NCI-H146 (cell line): ENCODE data around the gene BACH2.
"Not testable (repeated sequence)": the region's sequence is repeated elsewhere in the genome, so short reads cannot be mapped to it uniquely, and the experiment has no call there.

Source experiments
- DNase-seq: peaks from one replicate; lab custom pipeline; 2025; lab: John Stamatoyannopoulos, UW

BACH2 gene

DNA sequence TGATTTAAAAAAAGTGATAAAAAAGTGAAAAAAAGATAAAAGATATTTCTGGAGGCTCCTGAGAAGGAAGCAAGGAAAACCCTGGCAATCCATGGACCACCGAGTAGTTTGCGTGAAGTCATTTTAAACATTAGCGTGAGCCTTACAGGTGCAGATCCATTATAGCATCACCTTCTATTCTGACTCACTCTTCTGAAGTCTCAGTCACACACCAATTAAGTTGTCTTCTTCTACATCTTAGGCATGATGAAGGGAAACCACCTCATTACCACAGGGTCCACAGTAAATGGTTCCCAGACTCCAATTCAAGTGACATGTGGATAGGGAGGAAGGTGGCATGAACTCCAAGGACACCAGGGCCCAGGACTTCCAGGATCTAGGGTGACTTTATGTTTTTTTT, 303.2 kb downstream of the BACH2 start:
- DNase-seq: no peak

- DNase-seq: no peak
These were observed 303.8 kb downstream of the BACH2 start for GRCh38 chr6:89992818-89993217.

DNA sequence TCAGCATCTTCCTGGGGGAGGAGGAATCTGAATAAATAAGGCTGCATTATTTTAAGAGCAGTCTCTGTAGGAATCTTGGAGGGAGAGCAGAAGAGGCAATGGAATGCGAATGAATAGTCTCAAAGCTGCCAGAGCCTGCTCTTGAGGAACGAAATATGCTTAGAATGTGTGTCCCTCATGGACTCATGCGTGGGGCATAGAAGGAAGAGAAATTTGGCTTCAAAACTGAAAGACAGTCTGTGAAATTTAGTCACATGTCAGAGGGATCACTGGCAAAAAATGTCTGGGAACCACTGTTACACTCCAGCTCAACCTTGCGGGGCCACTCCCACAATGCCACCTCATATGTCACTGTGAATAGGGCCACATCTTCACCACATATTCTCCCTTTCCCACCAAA, 306.9 kb downstream of the BACH2 start:
- no peak for DNase-seq

DNA sequence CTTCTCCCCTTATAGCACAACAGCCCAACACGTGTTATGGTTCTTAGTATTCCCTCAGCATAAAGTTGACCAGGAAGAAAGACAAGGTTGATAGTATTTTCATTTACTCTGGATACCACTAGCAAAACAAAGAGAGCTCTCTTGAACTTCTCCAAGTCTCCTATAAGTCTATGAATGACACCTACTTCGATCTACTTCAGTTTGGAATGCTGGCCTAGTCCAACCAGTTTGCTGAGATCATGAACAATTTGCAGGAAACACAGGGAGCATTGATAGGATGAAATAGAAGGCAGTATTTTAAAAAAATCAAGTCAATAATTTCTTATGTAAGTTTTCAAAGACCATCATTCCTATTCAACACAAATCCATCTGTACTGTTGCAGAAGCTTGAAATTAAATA, 308.8 kb downstream of the BACH2 start:
- no peak for DNase-seq

DNA sequence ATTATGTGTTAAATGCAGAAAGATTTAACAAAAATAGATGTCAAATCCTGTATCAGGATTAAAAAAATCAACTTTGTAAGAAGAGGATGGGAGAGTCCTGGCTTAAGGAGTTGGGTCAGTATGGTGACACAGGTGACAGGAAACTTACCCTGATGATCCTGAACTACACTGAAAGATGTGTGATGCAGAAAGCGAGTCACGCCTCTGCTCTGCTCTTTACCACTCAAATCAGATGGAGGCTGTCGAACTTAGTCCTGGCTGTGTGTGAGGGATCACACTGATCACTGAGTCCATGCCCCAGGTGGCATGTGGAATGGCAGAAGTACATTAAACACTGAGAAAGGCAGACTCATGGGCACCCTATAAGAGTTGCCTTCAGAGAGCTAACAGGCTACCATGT, 309.5 kb downstream of the BACH2 start:
- DNase-seq: no peak

DNA sequence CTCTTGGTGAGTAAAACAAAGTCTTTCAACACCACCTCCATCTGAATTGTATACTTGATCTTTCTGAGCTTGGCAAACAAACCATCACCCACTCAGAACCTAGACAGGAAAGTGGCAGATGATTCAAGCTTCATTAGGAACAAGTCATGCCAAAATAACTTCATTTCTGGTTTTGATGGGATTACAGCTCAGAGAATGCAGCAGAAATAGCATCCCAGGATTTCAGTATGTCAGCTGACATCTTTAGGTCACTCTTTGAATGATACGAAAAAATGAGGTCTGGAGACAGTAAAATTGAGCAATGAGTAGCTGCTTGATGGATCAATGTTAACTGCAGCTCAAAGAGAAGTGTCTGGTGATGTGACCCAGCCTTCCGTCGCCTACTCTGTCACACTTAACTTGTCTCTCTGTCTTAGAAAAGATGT, 310.0 kb downstream of the BACH2 start:
- no peak for DNase-seq

GRCh38 chr6:89985751-89986493, 310.7 kb downstream of the BACH2 start:
- DNase-seq: no peak

DNA sequence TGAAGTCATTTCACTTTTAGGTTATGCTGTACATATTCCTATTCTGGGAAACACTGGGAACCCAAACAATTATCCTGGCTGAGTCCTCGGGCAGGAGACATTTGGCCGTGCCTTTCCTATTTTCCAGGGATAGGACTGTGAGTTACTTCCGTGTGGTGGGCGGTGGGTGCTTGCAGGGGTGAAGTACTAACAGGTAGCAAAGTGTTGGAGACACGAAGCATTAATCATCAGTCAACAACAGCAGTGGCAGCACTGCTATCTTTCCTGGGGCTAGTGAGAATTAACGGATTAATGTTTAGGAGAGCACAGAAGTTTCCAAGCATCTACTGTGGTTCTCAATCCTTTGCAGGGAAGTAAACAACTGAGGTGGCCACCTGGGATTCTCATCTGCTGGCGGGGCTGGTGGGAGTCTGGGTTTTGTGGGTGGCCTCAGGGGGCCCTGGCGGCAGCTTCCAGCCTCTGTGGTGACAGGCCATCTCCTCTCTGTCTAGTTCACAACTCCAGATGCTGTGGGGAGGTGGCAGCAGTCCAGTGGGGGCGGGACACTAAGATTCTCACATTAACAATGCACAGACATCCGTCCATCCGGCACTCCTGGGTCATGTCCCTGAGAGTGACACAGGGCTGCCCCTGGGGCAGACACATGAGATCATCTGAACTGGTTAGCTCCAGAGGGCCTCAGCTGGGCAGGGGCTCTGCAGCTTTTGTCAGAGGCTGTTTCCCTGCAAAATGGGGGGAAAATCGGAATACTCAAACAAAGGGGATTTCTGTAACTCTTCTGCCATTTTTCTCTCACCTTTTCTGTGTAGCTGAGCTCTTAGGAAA, 311.5 kb downstream of the BACH2 start:
- no peak for DNase-seq

GRCh38 chr6:89980353-89980752, 316.3 kb downstream of the BACH2 start:
- DNase-seq: no peak

GRCh38 chr6:89979481-89980119, 317.0 kb downstream of the BACH2 start:
- no peak for DNase-seq

GRCh38 chr6:89978749-89979145, 317.9 kb downstream of the BACH2 start:
- DNase-seq: no peak

GRCh38 chr6:89977808-89978748, 318.6 kb downstream of the BACH2 start:
- DNase-seq: no peak

GRCh38 chr6:89976694-89977020, 320.0 kb downstream of the BACH2 start:
- no peak for DNase-seq

DNA sequence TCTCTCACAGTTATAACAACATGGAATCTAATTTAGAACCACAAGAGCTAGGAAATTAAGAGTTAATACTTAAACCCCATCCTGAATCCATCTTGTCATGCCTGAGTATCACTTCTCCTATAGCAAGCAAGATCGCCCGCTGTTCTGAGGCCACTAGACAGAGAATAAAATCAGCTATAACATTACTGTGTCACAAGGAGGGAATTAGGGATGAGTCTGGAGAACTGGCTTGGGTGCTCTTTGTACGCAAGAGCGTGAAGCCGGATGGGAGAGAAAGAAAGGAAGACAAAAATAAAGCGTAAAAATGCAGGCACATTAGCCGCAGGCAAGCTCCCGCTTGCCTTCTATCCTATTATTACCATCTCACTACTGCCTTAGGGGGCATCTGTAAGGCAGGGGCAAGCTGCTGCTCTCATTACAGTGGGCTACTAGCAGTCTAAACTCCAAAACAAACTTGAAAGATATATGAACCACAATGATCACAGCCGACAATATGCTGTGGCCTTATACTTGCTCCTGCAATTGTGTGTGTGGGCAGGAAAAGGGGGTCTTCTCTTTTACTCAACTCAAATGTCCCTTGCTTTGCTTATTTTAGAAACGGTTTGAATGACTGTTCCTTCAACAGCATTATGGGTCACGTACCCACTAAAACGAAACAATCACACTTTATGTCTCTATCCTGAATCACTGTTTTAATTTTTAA, 320.5 kb downstream of the BACH2 start:
- DNase-seq: no peak

DNA sequence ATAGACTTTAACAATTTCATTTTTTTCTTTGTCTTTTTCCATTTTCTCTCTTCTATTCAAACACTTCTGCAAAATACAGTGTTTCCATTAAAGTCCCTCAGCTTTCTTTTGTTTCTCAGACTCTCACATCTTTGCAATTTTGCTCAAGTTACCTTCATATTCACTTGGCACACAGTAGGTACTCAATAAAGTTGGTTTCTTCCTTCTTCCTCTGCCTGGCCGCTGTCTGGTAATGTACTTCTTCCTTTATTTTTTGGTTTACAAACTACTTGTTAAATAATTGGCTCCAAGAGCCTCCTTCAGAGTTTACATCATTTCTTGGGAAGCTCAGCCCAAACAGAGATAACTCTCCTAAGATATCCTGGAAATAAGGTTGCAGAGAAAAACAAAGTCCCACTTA, 321.3 kb downstream of the BACH2 start:
- DNase-seq: no peak

GRCh38 chr6:89974834-89975233, 321.8 kb downstream of the BACH2 start:
- DNase-seq: no peak

GRCh38 chr6:89972025-89972381, 324.6 kb downstream of the BACH2 start:
- DNase-seq: no peak

DNA sequence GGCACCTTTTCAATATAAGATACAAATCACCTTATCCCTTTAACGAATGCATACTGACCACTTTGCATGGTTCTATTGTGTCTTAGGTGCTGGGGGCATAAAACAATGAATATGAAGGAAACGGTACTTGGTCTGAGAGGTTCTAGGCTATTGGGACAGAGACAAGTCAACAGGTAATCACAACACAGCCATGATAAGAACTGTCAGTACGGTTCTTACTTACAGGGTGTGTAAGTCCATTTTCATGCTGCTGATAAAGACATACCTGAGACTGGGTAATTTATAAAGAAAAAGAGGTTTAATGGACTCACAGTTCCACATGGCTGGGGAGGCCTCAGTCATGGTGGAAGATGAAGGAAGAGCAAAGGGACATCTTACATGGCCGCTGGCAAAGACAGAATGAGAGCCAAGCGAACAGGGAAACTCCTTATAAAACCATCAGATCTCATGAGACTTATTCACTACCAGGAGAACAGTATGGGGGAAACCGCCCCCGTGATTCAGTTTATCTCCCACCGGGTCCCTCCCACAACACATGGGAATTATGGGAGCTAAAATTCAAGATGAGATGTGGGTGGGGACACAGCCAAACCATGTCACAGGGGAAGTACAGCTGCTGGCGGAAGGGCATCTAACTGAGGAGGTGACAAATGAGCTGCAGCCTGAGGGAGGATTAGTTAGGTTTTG, 325.2 kb downstream of the BACH2 start:
- DNase-seq: not testable (repeated sequence)

DNA sequence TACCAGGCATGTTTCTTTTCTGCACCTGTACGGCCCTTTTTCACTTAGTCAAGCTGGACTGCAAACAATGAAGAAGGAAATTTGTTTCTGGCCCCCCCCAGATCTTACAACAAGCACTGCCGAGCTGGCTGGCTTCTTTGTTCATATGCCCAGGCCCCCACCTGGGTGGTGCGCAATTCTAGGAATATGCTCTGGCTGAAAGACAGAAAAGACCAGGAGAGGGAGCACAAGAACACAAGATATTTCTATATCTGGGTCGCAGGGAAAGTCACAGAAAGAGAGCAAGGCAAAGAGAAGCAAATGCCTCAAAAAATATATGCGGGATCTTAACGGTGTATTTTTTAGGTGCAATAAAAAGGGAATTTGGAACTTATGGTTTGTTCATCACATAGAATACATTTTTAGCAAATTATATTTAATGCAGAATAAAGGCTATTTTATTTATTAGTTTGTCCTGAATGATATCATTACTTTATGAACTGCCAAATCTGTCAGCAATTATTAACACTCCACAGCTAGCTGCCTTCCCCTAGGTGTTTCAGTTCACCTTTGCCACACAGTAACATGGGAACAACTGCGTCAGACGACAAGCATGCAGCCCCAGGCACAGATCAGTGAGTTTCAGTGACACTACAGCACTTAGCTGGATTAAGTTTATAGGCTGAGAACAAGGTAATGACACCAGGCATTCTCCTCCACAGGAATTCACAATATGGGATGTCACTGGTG, 325.9 kb downstream of the BACH2 start:
- peak; percentile 24 for DNase-seq

DNA sequence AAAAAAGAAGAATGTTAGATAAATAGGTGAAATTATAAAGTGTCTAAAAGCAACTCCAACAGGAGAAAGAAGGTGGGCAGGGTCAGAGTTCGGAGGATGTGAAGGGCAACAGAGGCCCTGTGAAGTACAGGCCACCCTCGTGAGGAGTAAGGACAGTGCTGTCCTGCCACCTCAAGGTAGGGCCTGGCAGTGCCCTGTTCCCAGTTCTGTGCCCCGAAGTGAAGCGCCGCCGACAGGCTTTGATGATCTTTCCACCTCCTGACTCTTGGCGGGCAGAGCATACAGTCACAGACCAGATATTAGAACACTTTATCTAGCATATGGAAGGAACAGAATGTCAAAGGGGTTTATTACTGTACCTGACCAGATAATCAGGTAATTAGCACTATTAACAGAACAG, 326.6 kb downstream of the BACH2 start:
- no peak for DNase-seq
